Body of pancreas (tissue), 4 donors: ENCODE results near the gene RAC3. TPM values are rescaled to one million over a fixed set of nuclear protein-coding genes. Genes with fewer than 3 reads are reported as not detected.

Experiments
- ATAC-seq: fragments of 150-250 bp; one replicate; pipeline ENCODE4 v1.9.1; 2016
- DNase-seq, 4 donors: peaks; one replicate each; pipeline ENCODE4 v3.0.0-alpha.2; 2019
- H3K27ac ChIP-seq, 4 donors: fragments of 200-600 bp; sonication (generic); 1 replicate in 3 of 4; 2 replicates in 1 of 4; pipeline versions ENCODE4 v1.5.1 to v1.6.1; 2016 to 2019; ENCODE audit warnings: mild to moderate bottlenecking in 1 of 4, mixed read lengths in 1 of 4, moderate library complexity in 1 of 4
- H3K27me3 ChIP-seq, 2 donors: fragments of 200-600 bp; sonication (generic); one replicate each; pipeline ENCODE4 v1.6.0; 2016; ENCODE audit warnings: mild to moderate bottlenecking in 1 of 2
- H3K36me3 ChIP-seq, 2 donors: fragments of 200-600 bp; sonication (generic); replicated peaks in 1 of 2; 2 replicates each; pipeline ENCODE4 v1.5.1; 2016; ENCODE audit warnings: low read depth in 2 of 2; ENCODE audit not compliant: insufficient read depth in 1 of 2
- H3K4me1 ChIP-seq: fragments of 200-600 bp; sonication (generic); one replicate; pipeline ENCODE4 v1.6.0; 2016
- H3K4me3 ChIP-seq, 2 donors: fragments of 200-600 bp; sonication (generic); 1 replicate in 1 of 2; 2 replicates in 1 of 2; pipeline ENCODE4 v1.5.1; 2016 to 2019
- H3K9me3 ChIP-seq, 3 donors: fragments of 200-600 bp; sonication (generic); 1 replicate in 2 of 3; 2 replicates in 1 of 3; pipeline ENCODE4 v1.5.1; 2016
- CTCF ChIP-seq, 7 experiments: fragments of 450-650 bp in 4 of 7; fragments of 200-600 bp in 3 of 7; sonication (generic) in 3 of 7; IDR thresholded peaks; one replicate each; pipeline ENCODE4 v1.5.1; 2016 to 2019; ENCODE audit warnings: antibody characterized with exemption in 7 of 7
- POLR2A ChIP-seq, 3 donors: fragments of 450-650 bp; IDR thresholded peaks; one replicate each; pipeline ENCODE4 v1.6.1; 2016; ENCODE audit warnings: antibody characterized with exemption in 3 of 3, mild to moderate bottlenecking in 2 of 3
- WGBS, 2 donors: methylation state at CpG; one replicate each; pipeline ENCODE4 v1.1.5; 2017; 5-methylcytosine and 5-hydroxymethylcytosine counted together
- intact Hi-C: fragments of 100-400 bp; cut with DNase I; formaldehyde crosslinking; loops from one replicate; pipeline ENCODE4 v1.15.1; 2023
- total RNA-seq, 2 donors: library from RNA; depleted of rRNA; stranded (reverse); fragments of >200 nt; gene quantifications; one replicate each; pipeline ENCODE4 v1.1.0, GENCODE V29; 2016

RAC3 gene
- total RNA-seq, 2 donors from 2014 or later = 3.1 TPM; not detected in 1

- TF ChIP-seq CTCF (IDR thresholded peaks at IDR 0.05) (no peak), POLR2A (IDR thresholded peaks at IDR 0.05) (no peak)
- 91 to 98% methylated on average over 26 of the region's 26 CpGs for WGBS, 2 donors
- H3K27ac ChIP-seq = no peak overlapping the region
- H3K36me3 ChIP-seq = peaks cover 0 to 7% of the 10 kb centered on the region in 2 donors
- peaks cover 12% of the 10 kb centered on the region for H3K4me1 ChIP-seq
- no peaks in the 10 kb centered on the region for H3K9me3 ChIP-seq
- no peaks in the 10 kb centered on the region for H3K27me3 ChIP-seq
- DNase-seq = no peak
- intact Hi-C loops = no loop called here
- ATAC-seq = no peak
- H3K4me3 ChIP-seq = no peak overlapping the region
These were observed 44.9 kb upstream of the RAC3 start for GRCh38 chr17:81986606-81987005.

DNA sequence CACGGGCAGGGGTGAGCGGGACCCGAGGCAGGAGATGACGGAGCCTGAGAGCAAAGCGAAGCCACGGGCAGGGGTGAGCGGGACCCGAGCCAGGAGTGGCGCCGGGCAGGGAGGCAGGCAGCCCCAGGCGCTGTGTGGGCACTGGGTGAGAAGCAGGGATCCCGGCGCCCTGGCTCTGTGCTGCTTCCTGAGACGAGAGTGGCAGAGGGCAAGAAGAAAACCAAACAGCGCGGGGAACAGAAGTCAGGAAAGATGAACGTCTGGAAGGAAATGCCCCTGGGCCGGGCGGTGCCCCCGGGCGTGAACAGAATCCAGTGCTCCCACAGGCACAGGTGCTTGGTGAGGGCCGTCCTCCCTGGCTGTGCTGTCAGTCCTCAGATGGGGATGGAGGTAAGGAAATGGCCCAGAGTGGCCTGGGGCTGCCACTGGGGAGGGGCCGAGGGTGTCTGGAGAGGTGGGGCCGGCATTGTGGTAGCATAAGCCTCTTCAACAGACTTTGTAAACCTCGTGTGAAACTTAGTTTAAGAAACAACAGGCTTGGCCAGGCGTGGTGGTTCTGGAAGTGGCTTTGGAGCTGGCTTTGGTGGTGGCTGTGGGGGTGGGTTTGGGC, 44.2 kb upstream of the RAC3 start:
- ATAC-seq = no peak
- 92% methylated on average over 25 to 26 of the region's 26 CpGs for WGBS, 2 donors
- intact Hi-C loops = no loop called here
- no peak for TF ChIP-seq POLR2A (IDR thresholded peaks at IDR 0.05)
- TF ChIP-seq CTCF (IDR thresholded peaks at IDR 0.05) = no peak
- DNase-seq = no peak
- Histone ChIP-seq H3K27me3 (no peaks in the 10 kb centered on the region), H3K27ac (no peak overlapping the region), H3K4me1 (peaks cover 18% of the 10 kb centered on the region), H3K36me3 (peaks cover 0 to 7% of the 10 kb centered on the region in 2 donors), H3K4me3 (no peak overlapping the region), H3K9me3 (no peaks in the 10 kb centered on the region)

- no peak for TF ChIP-seq CTCF (IDR thresholded peaks at IDR 0.05)
- TF ChIP-seq POLR2A (IDR thresholded peaks at IDR 0.05) = no peak
- Histone ChIP-seq H3K9me3 (no peaks in the 10 kb centered on the region), H3K36me3 (peaks cover 0 to under 1% of the 10 kb centered on the region in 2 donors), H3K4me3 (no peak overlapping the region), H3K27me3 (no peaks in the 10 kb centered on the region), H3K4me1 (peaks cover 24% of the 10 kb centered on the region), H3K27ac (peak overlapping the region; percentile 67 to 77 (median 74))
- 44 to 48% methylated on average over 19 to 25 of the region's 25 CpGs for WGBS, 2 donors
- intact Hi-C loops = no loop called here
- DNase-seq (peak; percentile 47 to 77 (median 66)), ATAC-seq (peak; percentile 2)
These were observed 40.4 kb upstream of the RAC3 start for GRCh38 chr17:81990836-81991683.

GRCh38 chr17:81991684-81992305, 39.7 kb upstream of the RAC3 start:
- ATAC-seq = peak; percentile 91
- intact Hi-C loops = no loop called here
- peak overlapping the region; percentile 67 to 77 (median 74) for H3K27ac ChIP-seq
- H3K27me3 ChIP-seq = no peaks in the 10 kb centered on the region
- TF ChIP-seq CTCF (IDR thresholded peaks at IDR 0.05) (peak in 3 of 7 experiments; percentile 14 to 41 (median 41)), POLR2A (IDR thresholded peaks at IDR 0.05) (peak in 2 of 3 donors; percentile 23 to 27)
- no peaks in the 10 kb centered on the region for H3K36me3 ChIP-seq
- peaks cover 24% of the 10 kb centered on the region for H3K4me1 ChIP-seq
- no peak overlapping the region for H3K4me3 ChIP-seq
- WGBS, 2 donors = 10 to 20% methylated on average over 6 to 31 of the region's 31 CpGs
- no peaks in the 10 kb centered on the region for H3K9me3 ChIP-seq
- DNase-seq = peak; percentile 86 to 96 (median 92)
